Stimulated activated CD8-positive, alpha-beta memory T cell treated with anti-CD3 and anti-CD28 coated beads, Interleukin-4, amount 100 ng/mL, for 4 hours (primary cell): ENCODE results near the gene EDDM3A.
"Not testable (repeated sequence)": the region's sequence is repeated elsewhere in the genome, so short reads cannot be mapped to it uniquely, and the experiment has no call there.

Experiments used
- DNase-seq, 2 donors: peaks; one replicate each; pipeline ENCODE4 v3.0.0-alpha.2; 2020; ENCODE audit warnings: low read depth in 2 of 2, low spot score in 1 of 2

The EDDM3A gene

DNA sequence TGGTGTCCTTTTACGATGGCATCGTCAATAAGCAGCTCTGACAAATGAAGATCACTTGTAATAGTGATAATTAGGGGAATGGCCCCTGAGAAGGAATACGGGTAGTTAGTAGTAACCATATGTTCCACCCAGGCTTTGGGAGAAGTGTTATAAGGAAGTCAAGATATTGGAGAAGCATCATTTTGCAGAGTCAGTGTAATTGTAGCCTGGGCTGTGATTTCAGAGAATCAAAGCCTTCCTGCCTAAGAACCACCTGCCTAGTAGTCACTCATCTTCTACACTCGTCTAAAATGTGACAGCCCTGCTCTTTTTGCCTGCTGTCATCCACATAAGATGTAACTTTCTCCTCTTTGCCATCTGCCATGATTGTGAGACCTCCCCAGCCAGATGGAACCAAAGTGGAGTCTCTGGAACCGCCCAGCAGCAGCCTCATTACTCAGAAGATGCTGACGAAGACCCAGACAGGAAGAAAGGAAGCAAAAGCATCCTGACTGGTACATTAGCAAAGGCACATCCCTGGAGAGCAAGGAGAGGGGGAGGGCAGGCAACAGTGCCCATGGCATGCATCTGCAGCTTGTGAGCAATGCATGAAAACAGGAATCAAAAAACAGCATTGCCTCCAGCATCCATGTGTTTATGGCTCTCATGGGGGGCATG lies 12.6 kb upstream of the EDDM3A start:
- no peak for DNase-seq

DNA sequence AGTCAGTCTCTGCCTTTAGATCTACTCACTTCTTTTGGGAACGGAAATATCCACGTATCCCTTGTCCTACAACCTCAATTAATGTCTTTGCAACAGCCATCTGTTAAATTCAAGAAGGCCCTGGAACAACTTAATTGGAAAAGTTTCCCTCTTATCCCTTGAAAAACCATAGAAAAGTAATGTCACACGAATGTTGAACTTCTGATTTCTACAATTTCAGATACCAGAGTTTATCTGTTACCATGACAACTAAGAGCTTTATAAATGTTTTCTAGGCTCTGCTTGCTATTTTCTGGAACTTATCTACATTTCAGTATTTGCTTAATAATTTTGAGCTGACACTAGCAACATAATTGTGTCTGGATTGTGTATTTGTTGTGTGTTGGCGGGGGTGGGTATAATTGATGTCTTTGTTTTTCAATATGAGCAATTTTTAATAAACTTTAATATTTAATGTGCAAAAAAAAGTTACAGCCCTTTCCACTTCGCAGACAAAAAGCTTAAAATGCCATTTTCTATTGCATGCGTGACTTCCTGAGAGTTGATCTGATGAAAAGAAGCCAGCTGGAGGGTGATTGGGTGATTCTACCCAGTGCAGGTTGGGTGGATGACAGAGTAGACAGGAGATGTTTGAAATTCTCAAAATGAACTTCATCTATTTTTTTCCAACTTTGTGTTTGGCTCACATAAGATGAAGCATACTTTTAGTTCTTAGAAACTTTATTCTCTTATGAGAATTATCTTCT lies 11.8 kb upstream of the EDDM3A start:
- DNase-seq, result no peak

DNA sequence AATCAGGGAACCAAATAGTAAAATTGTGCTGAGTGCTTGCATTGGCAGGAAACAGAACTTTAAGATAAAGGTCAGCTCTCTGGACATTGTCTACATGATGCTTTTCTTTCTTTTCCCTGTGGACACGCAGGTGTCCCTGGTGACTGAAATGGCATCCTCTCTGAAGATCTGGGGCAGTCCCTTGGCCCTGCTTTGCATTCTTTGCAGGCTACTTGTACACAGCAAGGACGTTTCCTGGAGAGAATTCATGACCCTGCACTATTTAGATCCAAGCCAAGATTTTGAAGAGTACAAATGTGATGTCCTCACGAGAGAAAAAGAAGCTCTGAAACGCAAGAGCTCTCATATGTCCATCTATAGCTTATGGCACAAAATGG lies 11.3 kb upstream of the EDDM3A start:
- DNase-seq, result no peak

DNA sequence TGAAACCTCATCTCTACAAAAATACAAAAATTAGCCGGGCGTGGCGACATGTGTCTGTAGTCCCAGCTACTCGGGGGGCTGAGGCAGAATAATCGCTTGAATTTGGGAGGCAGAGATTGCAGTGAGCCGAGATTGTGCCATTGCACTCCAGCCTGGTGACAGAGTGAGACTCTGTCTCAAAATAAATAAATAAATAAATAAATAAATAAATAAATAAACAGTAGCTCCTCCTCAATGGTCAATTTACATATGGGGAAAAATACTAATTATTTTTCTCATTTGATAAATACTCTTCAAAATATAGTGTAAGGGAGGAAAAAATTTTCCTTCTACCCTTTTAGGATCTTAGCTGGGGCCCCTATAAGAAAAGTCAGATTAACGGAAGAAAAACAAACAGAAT lies 7.4 kb upstream of the EDDM3A start:
- DNase-seq, result not testable (repeated sequence)

DNA sequence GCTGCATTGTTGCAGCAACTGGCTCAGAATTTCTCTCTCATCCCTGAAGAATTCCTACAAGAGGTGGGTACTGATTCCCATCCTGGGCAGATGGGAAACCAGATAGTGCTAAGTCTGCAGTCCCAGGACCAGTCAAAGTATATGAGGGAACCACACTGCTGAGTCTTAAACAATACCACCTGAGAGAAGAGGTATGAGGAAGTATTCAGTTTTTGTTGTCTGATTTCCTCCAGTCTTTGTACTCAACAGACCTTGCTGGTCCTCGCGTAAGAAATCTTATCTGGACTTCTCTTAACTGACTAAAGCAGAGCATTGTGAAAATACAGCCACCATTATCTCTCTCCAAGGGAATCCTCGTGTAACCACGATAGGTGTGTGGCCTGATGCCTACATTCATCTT lies 3.6 kb upstream of the EDDM3A start:
- DNase-seq, result no peak

DNA sequence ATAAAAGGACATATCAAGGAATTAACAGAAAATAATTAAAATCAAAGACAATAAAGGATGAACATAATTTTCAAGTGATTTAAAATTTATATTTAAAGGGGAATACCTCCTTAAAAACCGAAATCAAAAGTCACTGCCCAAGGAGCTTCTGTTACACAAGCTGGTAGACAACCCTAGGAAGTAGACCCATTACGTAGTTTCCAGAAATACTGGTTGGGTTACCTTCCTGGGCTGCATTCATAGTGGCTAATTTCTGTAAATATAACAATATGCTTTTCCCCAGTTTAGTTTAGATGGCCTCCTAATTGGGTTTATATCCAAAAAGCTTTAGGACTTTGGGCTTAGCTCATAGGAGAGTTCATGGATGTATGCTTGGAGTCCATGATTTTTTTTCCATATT lies 2.1 kb upstream of the EDDM3A start:
- DNase-seq, result no peak

DNA sequence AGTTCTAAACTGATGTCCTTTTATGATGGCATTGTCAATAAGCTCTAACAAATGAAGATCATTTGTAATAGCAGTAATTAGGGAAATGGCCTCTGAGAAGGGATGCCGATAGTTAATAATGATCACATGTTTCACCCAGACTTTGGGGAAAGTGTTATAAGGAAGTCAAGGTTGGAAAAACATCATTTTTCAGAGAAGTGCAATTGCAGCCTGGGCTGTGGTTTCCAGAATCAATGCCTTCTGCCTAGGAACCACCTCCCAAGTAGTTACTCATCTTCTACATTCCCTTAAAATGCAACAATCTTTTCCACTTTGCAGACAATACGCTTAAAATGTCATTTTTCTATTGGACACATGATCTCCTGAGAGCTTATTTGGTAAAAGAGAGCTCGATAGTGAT lies 879 bp downstream of the EDDM3A start:
- DNase-seq, result no peak

DNA sequence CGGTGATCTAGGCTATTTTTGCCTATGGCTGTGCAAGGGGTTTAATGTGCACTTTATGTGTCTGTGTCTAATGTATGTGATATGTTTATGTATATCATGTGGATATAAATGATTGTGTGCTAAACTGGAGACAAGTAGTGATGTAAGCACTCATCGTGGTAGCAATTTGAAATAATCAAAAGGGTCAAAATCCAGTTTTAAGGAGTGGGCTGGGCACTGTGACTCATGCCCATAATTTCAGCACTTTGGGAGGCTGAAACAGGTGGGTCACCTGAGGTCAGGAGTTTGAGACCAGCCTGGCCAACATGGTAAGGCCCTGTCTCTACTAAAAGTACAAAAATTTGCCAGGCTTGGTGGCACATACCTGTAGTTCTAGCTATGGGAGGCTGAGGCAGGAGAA lies 2.8 kb downstream of the EDDM3A start:
- DNase-seq, result no peak

DNA sequence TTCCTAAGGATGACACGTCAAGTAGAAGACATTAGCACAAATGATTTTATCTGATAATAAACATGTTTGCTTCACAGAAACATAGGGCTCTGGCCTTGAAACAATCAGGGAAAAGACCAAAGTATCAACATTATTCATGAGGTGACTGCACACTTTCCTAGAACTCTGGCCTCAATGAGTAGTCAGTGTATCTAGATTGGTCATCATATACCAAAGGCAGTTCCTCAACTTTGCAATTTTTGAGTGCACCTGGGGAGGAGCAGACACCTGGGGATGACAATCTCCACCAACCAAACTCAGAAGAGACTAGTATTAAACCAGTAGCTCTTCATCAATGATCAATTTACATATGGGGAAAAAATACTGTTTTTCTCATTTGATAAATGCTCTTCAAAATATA lies 4.5 kb downstream of the EDDM3A start:
- no peak for DNase-seq

DNA sequence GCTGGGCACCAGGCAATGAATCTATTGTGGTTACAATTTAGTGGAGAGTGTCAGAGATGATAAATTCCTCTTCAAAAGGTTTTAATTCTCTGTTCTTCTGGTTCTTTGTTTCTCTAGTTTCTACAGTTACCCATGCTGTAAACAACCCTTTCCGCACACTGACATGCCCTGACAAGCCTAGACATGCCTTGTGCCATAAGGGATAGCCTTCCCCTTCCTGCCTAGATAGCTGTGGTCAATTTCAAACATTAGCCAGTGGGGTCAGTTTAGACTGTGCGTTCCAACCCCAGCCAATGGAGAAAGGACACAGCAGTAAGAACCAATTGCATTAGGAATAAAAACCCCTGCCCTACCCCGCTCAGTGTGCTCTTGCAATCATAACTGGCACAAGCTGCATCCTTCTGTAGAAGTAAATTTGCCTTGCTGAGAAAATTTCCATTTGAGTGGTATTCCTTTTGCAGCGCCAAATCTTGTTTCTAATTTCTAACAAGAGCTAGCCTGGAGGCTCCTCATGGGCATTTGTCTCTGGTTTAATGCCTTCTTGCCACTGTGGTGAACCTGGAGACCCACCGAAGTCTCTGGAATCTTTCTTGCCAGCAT lies 6.4 kb downstream of the EDDM3A start:
- no peak for DNase-seq

DNA sequence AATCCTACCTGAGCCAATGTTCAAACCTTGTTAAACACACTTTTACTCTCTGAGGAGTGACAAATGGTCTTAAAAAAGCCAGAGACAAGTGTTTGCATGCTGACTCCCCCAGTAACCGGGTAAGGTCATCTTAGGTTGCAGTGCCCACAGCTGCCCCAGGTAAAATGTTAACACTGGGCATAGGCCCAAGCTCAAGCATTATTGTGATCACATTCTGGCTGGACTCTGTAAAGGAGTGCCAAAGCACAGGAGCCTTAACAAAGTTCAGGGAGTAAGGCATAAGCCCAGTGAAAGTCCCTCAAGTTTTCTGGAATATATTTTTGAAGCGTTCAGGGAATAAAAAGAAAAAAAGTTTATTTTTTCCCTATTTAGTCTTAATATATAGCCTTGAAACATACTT lies 8.6 kb downstream of the EDDM3A start:
- no peak for DNase-seq

DNA sequence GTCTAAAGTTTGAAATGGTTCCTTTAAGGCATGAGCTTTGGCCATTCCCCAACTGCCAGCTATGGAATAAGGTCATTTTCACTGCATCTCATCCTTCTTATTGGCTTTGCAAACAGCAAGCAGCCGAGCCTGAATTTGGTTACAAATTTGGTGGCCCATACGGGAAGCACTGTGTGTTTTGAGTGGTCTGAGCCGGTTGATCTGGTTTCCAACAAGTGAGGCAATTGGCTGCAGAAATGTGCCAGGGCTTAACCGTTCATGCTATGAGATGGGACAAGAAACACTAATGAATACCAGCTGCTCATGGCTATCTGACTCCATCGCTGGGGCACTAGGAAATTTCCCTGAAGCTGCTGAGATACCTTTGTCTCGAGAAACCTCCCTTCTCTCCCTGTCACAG lies 9.3 kb downstream of the EDDM3A start:
- no peak for DNase-seq

DNA sequence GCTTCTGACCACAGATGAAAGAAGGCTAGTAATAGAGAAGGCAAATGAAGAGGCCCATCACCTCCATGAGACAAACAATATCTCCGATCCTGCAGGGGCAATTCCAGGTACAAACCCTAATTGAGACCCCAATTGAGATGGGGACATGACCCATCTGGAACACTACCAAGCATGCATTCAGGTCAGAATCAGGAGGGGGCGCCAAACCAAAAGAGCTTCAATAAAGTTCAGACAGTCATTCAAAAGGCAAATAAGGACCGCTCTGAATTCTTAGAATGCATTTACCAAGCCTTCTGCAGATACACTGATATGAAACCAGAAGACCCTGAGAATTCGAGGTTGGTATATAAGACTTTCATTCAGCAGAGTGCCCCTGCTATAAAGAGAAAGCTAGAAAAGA lies 12.3 kb downstream of the EDDM3A start:
- DNase-seq, result no peak

DNA sequence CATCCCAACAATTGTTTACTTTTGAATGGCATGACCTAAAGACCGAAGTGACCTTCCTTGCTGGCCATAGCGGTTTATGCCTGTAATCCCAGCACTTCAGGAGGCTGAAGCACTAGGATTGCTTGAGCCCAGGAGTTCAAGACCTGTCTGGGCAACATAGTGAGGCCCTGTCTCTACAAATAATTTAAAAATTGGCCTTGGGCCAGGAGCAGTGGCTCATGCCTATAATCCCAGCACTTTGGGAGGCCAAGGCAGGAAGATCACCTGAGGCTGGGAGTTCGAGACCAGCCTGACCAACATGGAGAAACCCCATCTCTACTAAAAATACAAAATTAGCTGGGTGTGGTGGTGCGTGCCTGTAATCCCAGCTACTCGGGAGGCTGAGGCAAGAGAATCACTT lies 13.8 kb downstream of the EDDM3A start:
- DNase-seq, result not testable (repeated sequence)

DNA sequence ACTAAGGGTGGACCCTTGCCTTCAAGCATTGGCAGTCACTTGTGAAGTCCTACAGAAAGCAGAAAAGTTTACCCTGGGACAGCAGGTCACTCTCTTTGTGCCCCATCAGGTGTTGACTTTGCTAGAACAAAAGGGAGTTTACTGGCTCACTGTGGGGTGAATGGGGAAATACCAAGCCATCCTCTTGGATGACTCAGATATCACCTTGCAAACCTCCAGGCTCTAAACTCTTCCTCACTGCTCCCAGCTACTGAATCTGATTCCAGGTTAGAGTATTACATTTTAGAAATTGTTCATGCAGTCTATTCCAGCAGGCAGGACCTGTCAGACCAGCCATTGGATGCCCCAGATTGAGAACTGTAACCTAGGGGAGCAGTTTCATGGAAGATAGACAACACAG lies 15.3 kb downstream of the EDDM3A start:
- no peak for DNase-seq

DNA sequence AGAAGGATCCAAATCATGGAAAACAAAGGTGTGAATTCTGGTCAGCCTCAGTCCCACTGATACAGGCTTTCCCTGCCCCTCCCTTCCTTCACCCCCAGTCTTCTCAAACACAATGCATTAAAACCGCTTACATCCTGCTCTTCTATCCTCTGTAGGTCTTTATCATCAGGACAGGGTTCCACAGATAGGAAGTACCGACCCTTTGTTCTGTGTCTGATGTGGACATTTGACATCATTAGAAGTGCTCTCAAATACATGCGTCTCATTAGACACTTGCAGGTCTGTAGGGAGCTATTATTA lies 22.9 kb downstream of the EDDM3A start:
- no peak for DNase-seq

DNA sequence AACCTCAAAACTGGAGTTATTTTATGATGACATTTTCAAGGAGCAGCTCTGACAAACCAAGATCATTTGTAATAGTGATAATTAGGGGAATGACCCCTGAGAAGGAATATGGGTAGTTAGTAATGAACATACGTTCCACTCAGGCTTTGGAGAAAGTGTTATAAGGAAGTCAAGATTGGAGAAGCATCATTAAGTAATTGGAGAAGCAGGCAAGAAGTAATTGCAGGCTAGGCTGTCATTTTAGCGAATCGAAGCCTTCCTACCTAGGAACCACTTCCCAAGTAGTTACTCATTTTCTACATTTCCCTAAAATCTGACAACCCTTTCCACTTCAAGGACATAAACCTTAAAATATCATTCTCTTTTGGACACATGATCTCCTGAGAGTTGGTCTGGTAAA lies 23.7 kb downstream of the EDDM3A start:
- no peak for DNase-seq

DNA sequence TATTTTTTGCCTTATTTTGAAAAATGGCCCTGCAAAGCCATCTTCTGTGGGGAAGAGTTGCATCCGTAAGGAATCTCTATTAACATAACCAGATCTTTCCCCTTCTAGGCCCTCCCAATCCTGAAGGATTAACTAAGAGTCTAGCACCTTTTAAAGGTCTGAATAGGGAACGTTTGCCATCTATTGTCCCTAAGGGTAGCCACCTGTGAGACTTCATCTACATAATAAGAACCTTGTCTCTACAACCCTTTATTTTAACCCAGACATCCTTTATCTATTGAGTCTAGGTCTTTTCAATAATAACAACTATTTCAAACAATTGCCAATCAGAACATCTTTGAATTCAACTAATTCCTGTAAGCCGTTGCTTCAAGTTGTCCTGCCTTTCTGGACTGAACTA lies 27.0 kb downstream of the EDDM3A start:
- DNase-seq, result no peak

DNA sequence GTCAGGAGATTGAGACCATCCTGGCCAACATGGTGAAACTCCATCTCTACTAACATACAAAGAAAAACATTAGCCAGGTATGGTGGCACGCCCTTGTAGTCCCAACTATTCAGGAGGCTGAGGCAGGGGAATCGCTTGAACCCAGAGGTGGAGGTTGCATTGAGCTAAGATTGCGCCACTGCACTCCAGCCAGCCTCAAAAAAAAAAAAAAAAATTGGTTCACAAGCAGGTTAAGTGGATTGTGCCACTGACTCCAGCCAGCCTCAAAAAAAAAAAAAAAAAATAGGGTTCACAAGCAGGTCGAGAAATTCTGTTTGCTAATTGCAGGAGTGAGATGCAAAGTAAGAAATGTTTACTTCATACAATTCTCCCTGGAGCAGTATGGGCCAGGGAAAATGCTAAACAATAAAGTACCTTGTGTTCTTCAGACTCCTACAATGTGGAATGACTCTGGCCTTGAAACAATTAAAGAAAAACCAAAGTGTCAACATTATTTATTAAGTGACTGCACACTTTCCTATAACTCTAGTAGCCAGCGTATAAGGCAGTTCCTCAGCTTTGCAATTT lies 28.7 kb downstream of the EDDM3A start:
- DNase-seq, result no peak

DNA sequence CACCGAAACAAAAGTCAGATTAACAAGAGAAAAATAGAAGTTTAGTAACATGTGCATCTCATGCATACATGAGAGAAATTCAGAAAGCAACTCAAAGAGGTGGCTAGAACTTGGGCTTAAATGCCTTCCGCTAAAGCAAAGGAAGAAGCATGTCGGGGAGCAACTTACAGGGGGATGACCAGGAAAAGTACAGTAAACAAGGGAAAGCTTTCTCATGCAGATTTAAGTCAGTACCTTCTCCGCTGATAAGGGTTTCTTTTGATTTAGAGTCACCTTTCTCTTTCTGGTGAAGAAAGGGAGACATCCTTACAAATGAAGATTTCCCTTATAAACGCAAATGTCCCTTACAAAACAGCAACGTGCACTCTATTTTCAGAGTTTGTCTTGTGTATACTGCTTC lies 29.4 kb downstream of the EDDM3A start:
- DNase-seq, result no peak

DNA sequence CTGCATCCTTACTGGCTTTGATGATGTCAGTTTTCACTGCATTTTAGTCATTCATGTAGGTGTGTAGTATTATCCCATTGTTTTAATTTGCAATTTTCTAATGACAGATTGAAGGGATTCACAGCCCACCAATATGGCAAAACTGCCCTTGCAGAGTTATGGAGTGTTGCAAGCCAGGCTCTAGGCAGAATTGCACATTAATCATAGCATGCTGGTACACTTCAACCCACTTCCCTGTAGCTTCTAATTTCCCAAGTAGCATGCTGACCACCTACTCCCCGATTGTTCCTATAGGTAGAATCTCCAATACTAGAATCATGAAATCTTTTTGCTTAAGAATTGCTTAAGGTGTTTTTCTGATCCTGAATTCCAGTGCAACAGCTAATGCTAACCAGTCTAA lies 30.2 kb downstream of the EDDM3A start:
- DNase-seq, result no peak

DNA sequence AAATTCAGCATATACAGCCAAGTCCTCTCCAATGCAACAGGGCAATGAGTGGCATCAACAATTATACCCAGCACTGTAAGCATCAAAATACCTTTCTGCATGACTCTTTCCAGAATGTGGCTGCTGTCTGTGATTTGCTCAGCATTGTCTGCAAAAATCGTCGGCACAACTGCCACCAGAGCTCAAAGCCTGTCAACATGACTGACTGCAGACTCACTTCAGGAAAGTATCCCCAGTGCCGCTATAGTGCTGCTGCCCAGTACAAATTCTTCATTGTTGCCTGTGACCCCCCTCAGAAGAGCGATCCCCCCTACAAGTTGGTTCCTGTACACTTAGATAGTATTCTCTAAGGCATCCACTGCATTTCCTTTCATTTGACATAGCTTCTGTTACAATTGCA lies 36.1 kb downstream of the EDDM3A start:
- DNase-seq, result no peak
